ENCODE data around the gene CDKN2B-AS1.

DNA sequence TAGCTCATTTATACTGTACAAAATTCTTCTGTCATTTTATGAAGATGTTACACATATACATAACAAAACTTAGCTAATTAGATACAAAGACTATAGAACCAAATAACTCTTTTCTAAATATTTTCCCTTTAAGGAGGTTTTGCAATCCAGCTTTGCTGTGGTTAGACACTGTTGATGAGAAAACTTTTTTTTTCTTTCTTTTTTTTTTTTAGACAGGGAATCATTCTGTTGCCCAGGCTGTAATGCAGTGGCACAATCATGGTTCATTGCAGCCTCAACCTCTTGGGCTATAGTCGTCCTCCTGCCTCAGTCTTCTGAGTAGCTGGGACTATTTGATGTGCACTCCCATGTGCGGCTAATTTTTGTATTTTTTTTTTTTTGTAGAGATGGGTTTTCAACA, 53.0 kb downstream of the CDKN2B-AS1 start:
- TF ChIP-seq, protein P1, sequence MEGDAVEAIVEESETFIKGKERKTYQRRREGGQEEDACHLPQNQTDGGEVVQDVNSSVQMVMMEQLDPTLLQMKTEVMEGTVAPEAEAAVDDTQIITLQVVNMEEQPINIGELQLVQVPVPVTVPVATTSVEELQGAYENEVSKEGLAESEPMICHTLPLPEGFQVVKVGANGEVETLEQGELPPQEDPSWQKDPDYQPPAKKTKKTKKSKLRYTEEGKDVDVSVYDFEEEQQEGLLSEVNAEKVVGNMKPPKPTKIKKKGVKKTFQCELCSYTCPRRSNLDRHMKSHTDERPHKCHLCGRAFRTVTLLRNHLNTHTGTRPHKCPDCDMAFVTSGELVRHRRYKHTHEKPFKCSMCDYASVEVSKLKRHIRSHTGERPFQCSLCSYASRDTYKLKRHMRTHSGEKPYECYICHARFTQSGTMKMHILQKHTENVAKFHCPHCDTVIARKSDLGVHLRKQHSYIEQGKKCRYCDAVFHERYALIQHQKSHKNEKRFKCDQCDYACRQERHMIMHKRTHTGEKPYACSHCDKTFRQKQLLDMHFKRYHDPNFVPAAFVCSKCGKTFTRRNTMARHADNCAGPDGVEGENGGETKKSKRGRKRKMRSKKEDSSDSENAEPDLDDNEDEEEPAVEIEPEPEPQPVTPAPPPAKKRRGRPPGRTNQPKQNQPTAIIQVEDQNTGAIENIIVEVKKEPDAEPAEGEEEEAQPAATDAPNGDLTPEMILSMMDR (IDR thresholded peaks at IDR 0.05 in 8 of 11, conservative IDR thresholded peaks at IDR 0.05 in 3 of 11), result no peak
- TF ChIP-seq POLR2A (IDR thresholded peaks at IDR 0.05) (no peak), POLR2AphosphoS5 (IDR thresholded peaks at IDR 0.05) (no peak)
